NCI-H446 (cell line): Measurements from ENCODE around the gene CNIH4.
"Not testable (repeated sequence)": the region's sequence is repeated elsewhere in the genome, so short reads cannot be mapped to it uniquely, and the experiment has no call there.

Experiments used
- DNase-seq, 2 experiments: peaks; one replicate each; lab custom pipeline; 2025; lab: John Stamatoyannopoulos, UW

The CNIH4 gene

GRCh38 chr1:224349716-224350115 lies 7.0 kb upstream of the CNIH4 start:
- DNase-seq, result not testable (repeated sequence)

GRCh38 chr1:224352436-224353085 lies 4.1 kb upstream of the CNIH4 start:
- not testable (repeated sequence) for DNase-seq

- DNase-seq, result no peak
Observed at GRCh38 chr1:224353975-224354925, 2.4 kb upstream of the CNIH4 start.

- DNase-seq, result no peak
Observed at GRCh38 chr1:224357626-224358124, 996 bp downstream of the CNIH4 start.

- no peak for DNase-seq
Observed at GRCh38 chr1:224358237-224358636, 1.6 kb downstream of the CNIH4 start.

GRCh38 chr1:224359207-224359606 lies 2.5 kb downstream of the CNIH4 start:
- no peak for DNase-seq

GRCh38 chr1:224368409-224368808 lies 11.7 kb downstream of the CNIH4 start:
- DNase-seq, result no peak

GRCh38 chr1:224373008-224373590 lies 16.4 kb downstream of the CNIH4 start:
- DNase-seq, result no peak

GRCh38 chr1:224375059-224375458 lies 18.4 kb downstream of the CNIH4 start:
- no peak for DNase-seq

GRCh38 chr1:224377676-224378006 lies 21.0 kb downstream of the CNIH4 start:
- no peak for DNase-seq

GRCh38 chr1:224378855-224379631 lies 22.4 kb downstream of the CNIH4 start:
- DNase-seq, result no peak

GRCh38 chr1:224380003-224380402 lies 23.3 kb downstream of the CNIH4 start:
- DNase-seq, result no peak

GRCh38 chr1:224381880-224382548 lies 25.3 kb downstream of the CNIH4 start:
- DNase-seq, result no peak

GRCh38 chr1:224383218-224383617 lies 26.5 kb downstream of the CNIH4 start:
- DNase-seq, result no peak

- DNase-seq, result no peak
Observed at GRCh38 chr1:224387302-224387912, 30.7 kb downstream of the CNIH4 start.

GRCh38 chr1:224387943-224388342 lies 31.3 kb downstream of the CNIH4 start:
- no peak for DNase-seq

GRCh38 chr1:224390517-224390916 lies 33.8 kb downstream of the CNIH4 start:
- no peak for DNase-seq

GRCh38 chr1:224392411-224393249 lies 36.0 kb downstream of the CNIH4 start:
- DNase-seq, result no peak

GRCh38 chr1:224393294-224393693 lies 36.6 kb downstream of the CNIH4 start:
- no peak for DNase-seq

- no peak for DNase-seq
Observed at GRCh38 chr1:224399887-224400286, 43.2 kb downstream of the CNIH4 start.
